A673 (cell line): ENCODE measurements around the gene ZFAND2A.

Source experiments
- CTCF ChIP-seq: fragments of 300-800, 200-600 bp; sonication (generic); conservative IDR thresholded peaks from 2 replicates; pipeline ENCODE4 v1.5.1; 2017; ENCODE audit warnings: low read depth, mild to moderate bottlenecking, antibody characterized with exemption, low read length, moderate library complexity, mixed read lengths
- EZH2 ChIP-seq: fragments of 200-600 bp; sonication (generic); IDR thresholded peaks from 2 replicates; pipeline ENCODE4 v1.6.1; 2017; ENCODE audit warnings: borderline replicate concordance, low read depth, mild to moderate bottlenecking, mixed read lengths, antibody characterized with exemption, low read length; ENCODE audit not compliant: poor library complexity, severe bottlenecking

GRCh38 chr7:1149351-1149794 lies 10.6 kb downstream of the ZFAND2A start:
- no peak for TF ChIP-seq CTCF
- no peak for TF ChIP-seq EZH2
